GM12878 (cell line): ENCODE measurements around the gene SPCS1. TPM values are rescaled to one million over a fixed set of nuclear protein-coding genes. Genes with fewer than 3 reads are reported as not detected.

Experiments
- BCL3 ChIP-seq: IDR thresholded peaks from 2 replicates; pipeline ENCODE4 v1.6.1; 2011; ENCODE audit warnings: borderline replicate concordance, low read depth, mild to moderate bottlenecking, moderate library complexity, low read length; ENCODE audit not compliant: insufficient read depth, poor library complexity, severe bottlenecking
- CBFB ChIP-seq: IDR thresholded peaks from 2 replicates; pipeline ENCODE4 v1.6.1; 2016; ENCODE audit warnings: antibody characterized with exemption, low read depth
- MAX ChIP-seq: IDR thresholded peaks from 2 replicates; pipeline ENCODE4 v1.6.1; 2012; ENCODE audit warnings: low read depth, low read length, improper control_type of control experiment
- PKNOX1 ChIP-seq: fragments of 450-650 bp; IDR thresholded peaks from 2 replicates; pipeline ENCODE4 v1.6.1; 2016; ENCODE audit warnings: mild to moderate bottlenecking
- POU2F2 ChIP-seq: IDR thresholded peaks from 3 replicates; pipeline ENCODE4 v1.6.1; 2011; ENCODE audit warnings: low read depth, mild to moderate bottlenecking, low read length, borderline replicate concordance
- RBBP5 ChIP-seq: fragments of 200-600 bp; sonication (generic); conservative IDR thresholded peaks from 2 replicates; pipeline ENCODE4 v1.6.1; 2016
- SMAD1 ChIP-seq: fragments of 450-650 bp; IDR thresholded peaks from 2 replicates; pipeline ENCODE4 v1.6.1; 2018; ENCODE audit warnings: mild to moderate bottlenecking, low read depth; ENCODE audit not compliant: partially characterized antibody
- STAT3 ChIP-seq: IDR thresholded peaks from 2 replicates; pipeline ENCODE4 v1.6.1; 2011; ENCODE audit warnings: low read depth, low read length, improper control_type of control experiment
- TAF1 ChIP-seq: IDR thresholded peaks from 2 replicates; pipeline ENCODE4 v1.6.1; 2011; ENCODE audit warnings: mild to moderate bottlenecking, low read depth, low read length, borderline replicate concordance
- TCF3 ChIP-seq: IDR thresholded peaks from 2 replicates; pipeline ENCODE4 v1.6.1; 2012; ENCODE audit warnings: low read depth, mild to moderate bottlenecking, low read length, borderline replicate concordance; ENCODE audit not compliant: insufficient read depth
- YBX1 ChIP-seq: fragments of 450-650 bp; IDR thresholded peaks from 2 replicates; pipeline ENCODE4 v1.6.1; 2016; ENCODE audit warnings: antibody characterized with exemption
- ZBTB11 ChIP-seq: fragments of 450-650 bp; formaldehyde crosslinking; IDR thresholded peaks from 2 replicates; pipeline ENCODE4 v1.5.0; 2022; ENCODE audit warnings: mild to moderate bottlenecking, missing genetic modification characterization
- ZBTB40 ChIP-seq: fragments of 450-650 bp; IDR thresholded peaks from 2 replicates; pipeline ENCODE4 v1.6.1; 2016; ENCODE audit warnings: mild to moderate bottlenecking, moderate library complexity, borderline replicate concordance
- ZNF217 ChIP-seq: fragments of 450-650 bp; IDR thresholded peaks from 2 replicates; pipeline ENCODE4 v1.6.1; 2017; ENCODE audit warnings: antibody characterized with exemption, mild to moderate bottlenecking
- ZNF687 ChIP-seq: fragments of 450-650 bp; IDR thresholded peaks from 2 replicates; pipeline ENCODE4 v1.6.1; 2017; ENCODE audit warnings: mild to moderate bottlenecking, moderate library complexity
- ZSCAN29 ChIP-seq: fragments of 450-650 bp; IDR thresholded peaks from 2 replicates; pipeline ENCODE4 v1.6.1; 2017; ENCODE audit warnings: mild to moderate bottlenecking, moderate library complexity
- polyA plus RNA-seq, 11 experiments: library from polyadenylated mRNA; depleted of rRNA in 4 of 11; unstranded in 6 of 11; stranded (reverse) in 5 of 11; fragments of >200 nt; fragmentation: Nextera tagmentation in 4 of 11; fragmentation: Illumina TruSeq in 1 of 11; extraction: Ambion mirVana in 4 of 11; extraction: Trizol in 1 of 11; gene quantifications; 1 replicate in 1 of 11; 2 replicates in 10 of 11; pipeline versions ENCODE4 v1.2.1 to v1.2.3, GENCODE V29; 2011 to 2016; ENCODE audit warnings: inconsistent platforms in 2 of 11, missing spikeins in 2 of 11, low read depth in 1 of 11
- total RNA-seq, 4 experiments: library from RNA; depleted of rRNA in 3 of 4; stranded (reverse); fragments of >200 nt in 3 of 4; fragmentation: Illumina TruSeq in 1 of 4; extraction: Trizol in 1 of 4; gene quantifications; 2 replicates each; pipeline versions ENCODE4 v1.2.1 to v1.2.3, GENCODE V29; 2013 to 2021

The SPCS1 gene
- total and polyA plus RNA-seq, 10 of the 15 experiments (the other 5 are each of a cell fraction or from before 2014, with no cell fraction given): 107 to 994 (median 233) TPM

DNA sequence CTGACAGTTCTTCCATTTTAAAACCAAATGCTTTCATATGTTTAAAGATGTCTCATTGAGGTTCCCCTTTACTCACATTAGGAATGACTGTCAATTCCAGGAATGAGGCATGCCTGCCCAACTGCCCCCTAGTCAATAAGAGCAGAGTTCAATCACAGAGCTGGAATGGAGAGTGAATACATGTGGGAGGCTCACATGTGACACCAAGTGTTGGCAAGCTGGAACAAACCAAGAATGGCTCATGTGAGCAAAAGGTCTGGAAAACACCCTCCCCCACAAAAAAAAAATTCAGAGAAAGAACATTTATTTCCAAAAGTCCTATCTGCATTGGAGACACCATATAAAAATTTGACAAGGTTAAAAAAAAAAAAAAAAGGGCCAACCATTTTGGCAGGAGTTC lies 23.9 kb upstream of the SPCS1 start (continued):
- TF ChIP-seq ZBTB11 (no peak), TCF3 (no peak), ZSCAN29 (no peak), TAF1 (no peak), MAX (0 out of 2 replicates have a peak, but pooled peaks have one; percentile 38), YBX1 (no peak), RBBP5 (no peak), POU2F2 (no peak), ZNF217 (no peak), PKNOX1 (no peak), ZNF687 (no peak), BCL3 (no peak), ZBTB40 (no peak), STAT3 (no peak), SMAD1 (no peak), CBFB (no peak)
